HEK293T (cell line): Measurements from ENCODE around the gene FPGS.

Source experiments
- CTCF ChIA-PET: fragments of 350-600 bp; formaldehyde crosslinking; extraction: SDS; loops from one replicate; lab custom pipeline; 2021; ENCODE audit warnings: antibody characterized with exemption, inconsistent platforms; lab: Yijun Ruan, JAX
- POLR2A ChIA-PET: fragments of 350-600 bp; formaldehyde crosslinking; extraction: SDS; loops from one replicate; lab custom pipeline; 2020; ENCODE audit warnings: antibody characterized with exemption, inconsistent platforms; lab: Yijun Ruan, JAX
- DNase-seq: peaks from one replicate; pipeline ENCODE4 v3.0.0; 2012; ENCODE audit warnings: mixed read lengths; ENCODE audit errors: extremely low spot score
- ARNT ChIP-seq: fragments of 450-650 bp; IDR thresholded peaks from 2 replicates; pipeline ENCODE4 v1.6.1; 2017; ENCODE audit warnings: mild to moderate bottlenecking
- BHLHE40 ChIP-seq: fragments of 450-650 bp; IDR thresholded peaks from 2 replicates; pipeline ENCODE4 v1.6.1; 2016; ENCODE audit warnings: mild to moderate bottlenecking, moderate library complexity, borderline replicate concordance
- CTBP1 ChIP-seq: fragments of 450-650 bp; IDR thresholded peaks from 2 replicates; pipeline ENCODE4 v1.6.1; 2016; ENCODE audit warnings: borderline replicate concordance
- ELF4 ChIP-seq: fragments of 450-650 bp; IDR thresholded peaks from 2 replicates; pipeline ENCODE4 v1.6.1; 2017; ENCODE audit warnings: antibody characterized with exemption
- FOXA1 ChIP-seq: fragments of 450-650 bp; IDR thresholded peaks from 2 replicates; pipeline ENCODE4 v1.6.1; 2016; ENCODE audit warnings: mild to moderate bottlenecking
- FOXK2 ChIP-seq: fragments of 450-650 bp; IDR thresholded peaks from 2 replicates; pipeline ENCODE4 v1.6.1; 2016; ENCODE audit warnings: mild to moderate bottlenecking
- FOXM1 ChIP-seq: fragments of 450-650 bp; IDR thresholded peaks from 2 replicates; pipeline ENCODE4 v1.6.1; 2017; ENCODE audit warnings: mild to moderate bottlenecking, borderline replicate concordance
- HDGF ChIP-seq: fragments of 450-650 bp; IDR thresholded peaks from 2 replicates; pipeline ENCODE4 v1.6.1; 2017; ENCODE audit warnings: antibody characterized with exemption, borderline replicate concordance
- L3MBTL2 ChIP-seq: fragments of 450-650 bp; conservative IDR thresholded peaks from 2 replicates; pipeline ENCODE4 v1.6.1; 2016; ENCODE audit warnings: mild to moderate bottlenecking
- LEF1 ChIP-seq: fragments of 450-650 bp; IDR thresholded peaks from 2 replicates; pipeline ENCODE4 v1.6.1; 2017; ENCODE audit warnings: mild to moderate bottlenecking, borderline replicate concordance
- NFRKB ChIP-seq: fragments of 450-650 bp; IDR thresholded peaks from 2 replicates; pipeline ENCODE4 v1.6.1; 2016; ENCODE audit warnings: mild to moderate bottlenecking, moderate library complexity
- PKNOX1 ChIP-seq: fragments of 450-650 bp; IDR thresholded peaks from 2 replicates; pipeline ENCODE4 v1.6.1; 2016
- SP1 ChIP-seq: fragments of 450-650 bp; IDR thresholded peaks from 2 replicates; pipeline ENCODE4 v1.6.1; 2017
- SUZ12 ChIP-seq: fragments of 450-650 bp; IDR thresholded peaks from 2 replicates; pipeline ENCODE4 v1.6.1; 2016; ENCODE audit warnings: mild to moderate bottlenecking
- TARDBP ChIP-seq: fragments of 450-650 bp; IDR thresholded peaks from 2 replicates; pipeline ENCODE4 v1.6.1; 2016
- ZNF384 ChIP-seq: fragments of 450-650 bp; IDR thresholded peaks from 2 replicates; pipeline ENCODE4 v1.6.1; 2016

FPGS gene

GRCh38 chr9:127812011-127812410 is 9.3 kb downstream of the FPGS start:
- POLR2A ChIA-PET, result no interaction called here
- CTCF ChIA-PET, result no interaction called here
- no peak for DNase-seq
- TF ChIP-seq SP1 (no peak), ZNF384 (no peak), NFRKB (no peak), HDGF (no peak), CTBP1 (no peak), FOXK2 (no peak), L3MBTL2 (no peak), TARDBP (no peak), SUZ12 (no peak), FOXM1 (no peak), PKNOX1 (no peak)

GRCh38 chr9:127812936-127813675 is 10.4 kb downstream of the FPGS start:
- ChIA-PET POLR2A (no interaction called here), CTCF (no interaction called here)
- DNase-seq, result no peak
- TF ChIP-seq CTBP1 (no peak), ARNT (no peak), ZNF384 (no peak), SUZ12 (no peak), FOXK2 (no peak), ELF4 (no peak), FOXM1 (no peak), SP1 (no peak), L3MBTL2 (no peak), LEF1 (no peak), NFRKB (no peak), HDGF (no peak), BHLHE40 (no peak)

GRCh38 chr9:127813686-127814226 is 11.1 kb downstream of the FPGS start:
- TF ChIP-seq NFRKB, result no peak
- no peak for TF ChIP-seq FOXK2
- TF ChIP-seq FOXA1, result no peak
- no peak for TF ChIP-seq SP1
- no peak for TF ChIP-seq SUZ12
- no peak for TF ChIP-seq ELF4
- no peak for TF ChIP-seq LEF1
- ChIA-PET POLR2A (no interaction called here), CTCF (no interaction called here)
- DNase-seq, result no peak

GRCh38 chr9:127814619-127815511 is 12.2 kb downstream of the FPGS start:
- CTCF ChIA-PET, result no interaction called here
- POLR2A ChIA-PET, result no interaction called here
- DNase-seq, result no peak
- TF ChIP-seq SUZ12, result no peak
- no peak for TF ChIP-seq ARNT
- TF ChIP-seq FOXA1, result no peak
- TF ChIP-seq BHLHE40, result no peak
- no peak for TF ChIP-seq CTBP1
- no peak for TF ChIP-seq HDGF
- no peak for TF ChIP-seq FOXM1
- no peak for TF ChIP-seq L3MBTL2
- no peak for TF ChIP-seq TARDBP
- no peak for TF ChIP-seq ELF4
- TF ChIP-seq FOXK2, result no peak
- no peak for TF ChIP-seq NFRKB
- TF ChIP-seq LEF1, result no peak
- TF ChIP-seq ZNF384, result no peak
- no peak for TF ChIP-seq SP1
- no peak for TF ChIP-seq PKNOX1

GRCh38 chr9:127815512-127816361 is 13.1 kb downstream of the FPGS start:
- TF ChIP-seq ARNT, result no peak
- TF ChIP-seq ELF4, result no peak
- ChIA-PET POLR2A (no interaction called here), CTCF (no interaction called here)
- DNase-seq, result no peak

GRCh38 chr9:127816362-127816725 is 13.7 kb downstream of the FPGS start:
- POLR2A ChIA-PET, result no interaction called here
- no peak for DNase-seq
- TF ChIP-seq FOXA1, result no peak
- TF ChIP-seq BHLHE40, result no peak
- no peak for TF ChIP-seq FOXM1
- no peak for TF ChIP-seq LEF1
- TF ChIP-seq TARDBP, result no peak
- TF ChIP-seq NFRKB, result no peak
- no peak for TF ChIP-seq ZNF384
- TF ChIP-seq ELF4, result no peak
- TF ChIP-seq L3MBTL2, result no peak
- no peak for TF ChIP-seq ARNT
- no peak for TF ChIP-seq PKNOX1
- TF ChIP-seq CTBP1, result no peak
- TF ChIP-seq FOXK2, result no peak
- TF ChIP-seq SUZ12, result no peak
- no peak for TF ChIP-seq SP1
- TF ChIP-seq HDGF, result no peak
- CTCF ChIA-PET, result no interaction called here
